Measurements from ENCODE around the gene ZBTB16.

Gene ZBTB16

DNA sequence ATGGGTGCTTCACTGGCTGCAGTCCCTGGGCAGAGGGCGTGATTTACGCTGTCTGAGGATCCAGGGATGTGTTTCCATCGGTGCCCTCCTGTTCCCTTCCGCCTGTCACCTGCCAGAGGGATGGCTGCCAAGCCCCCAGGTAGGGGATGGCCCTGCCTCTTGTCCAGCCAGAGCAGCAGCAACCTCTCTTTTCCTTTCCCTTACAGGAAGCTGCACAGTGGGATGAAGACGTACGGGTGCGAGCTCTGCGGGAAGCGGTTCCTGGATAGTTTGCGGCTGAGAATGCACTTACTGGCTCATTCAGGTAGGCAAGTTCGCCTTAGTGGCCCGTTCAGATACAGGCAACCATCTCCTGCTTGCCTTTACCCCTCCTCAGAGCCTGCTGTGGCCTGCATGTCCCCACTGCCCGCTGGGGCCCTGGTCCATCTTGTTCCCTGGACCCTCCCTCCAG lies 96.6 kb downstream of the ZBTB16 start:
- FAIRE-seq = no peak

DNA sequence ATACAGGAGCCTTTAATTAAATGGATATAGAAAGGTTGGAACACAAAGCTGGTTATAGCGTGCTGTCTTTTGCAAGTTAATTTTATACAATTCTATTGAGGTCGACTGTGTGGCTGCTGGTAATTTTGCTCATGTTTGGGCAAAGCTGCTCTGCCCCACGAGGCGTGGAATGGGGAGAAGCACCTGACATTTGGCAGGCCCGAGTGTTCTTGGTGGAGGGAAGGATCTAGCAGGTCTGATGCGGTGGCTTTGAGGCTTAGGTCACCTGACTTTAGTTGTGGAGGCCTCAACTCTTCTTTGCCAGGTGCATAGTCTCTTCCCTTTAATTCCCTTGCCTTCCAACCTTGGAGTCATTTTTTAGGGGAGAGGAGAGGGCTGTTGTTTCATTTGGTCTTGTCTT lies 97.3 kb downstream of the ZBTB16 start:
- no peak for FAIRE-seq

DNA sequence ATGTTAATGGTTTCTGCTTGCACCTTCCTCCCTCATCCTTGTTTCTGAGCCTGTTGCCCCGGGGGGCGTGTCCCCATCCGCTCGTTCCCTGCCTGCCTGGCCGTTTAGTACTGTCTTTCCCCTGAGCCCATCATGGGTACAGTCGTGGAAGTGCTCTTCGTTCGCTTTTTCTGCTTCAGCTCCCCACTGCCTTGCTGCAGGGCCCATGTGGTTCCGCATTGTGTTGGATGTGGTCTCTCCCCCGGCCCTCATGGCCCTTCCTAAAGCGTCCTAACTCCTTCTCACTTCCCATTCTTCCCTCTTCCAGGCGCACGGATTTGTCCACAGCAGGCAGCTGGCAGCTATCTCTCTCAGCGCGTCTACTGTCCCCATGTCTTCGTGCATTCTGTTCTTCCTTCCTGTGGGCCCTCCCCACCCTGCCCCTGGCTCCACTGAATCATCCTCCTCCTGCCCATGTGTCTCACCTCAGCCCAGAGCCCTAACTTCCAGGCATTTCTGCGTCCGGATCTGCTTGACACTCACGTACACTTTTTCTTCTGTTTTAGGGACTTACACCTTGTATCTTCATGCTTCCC lies 98.1 kb downstream of the ZBTB16 start:
- no peak for FAIRE-seq

DNA sequence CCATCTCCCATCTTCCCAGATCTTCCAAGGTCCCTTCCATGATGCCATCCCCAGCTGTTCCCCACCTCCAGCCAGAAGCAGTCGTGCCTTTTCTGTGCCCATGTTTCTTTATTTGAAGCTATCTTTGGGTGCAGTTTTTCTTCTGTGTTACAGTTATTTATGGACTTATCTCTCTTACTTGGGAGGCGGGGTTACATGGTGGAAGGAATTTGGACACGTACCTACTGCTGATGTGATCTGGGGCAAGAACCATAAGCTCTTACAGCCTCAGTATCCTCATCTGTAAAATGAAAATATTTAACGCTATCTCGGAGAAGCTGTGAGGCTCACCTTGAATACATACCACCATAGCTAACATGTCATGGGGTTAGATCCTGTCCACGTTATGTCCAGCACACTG lies 98.9 kb downstream of the ZBTB16 start:
- FAIRE-seq = no peak

DNA sequence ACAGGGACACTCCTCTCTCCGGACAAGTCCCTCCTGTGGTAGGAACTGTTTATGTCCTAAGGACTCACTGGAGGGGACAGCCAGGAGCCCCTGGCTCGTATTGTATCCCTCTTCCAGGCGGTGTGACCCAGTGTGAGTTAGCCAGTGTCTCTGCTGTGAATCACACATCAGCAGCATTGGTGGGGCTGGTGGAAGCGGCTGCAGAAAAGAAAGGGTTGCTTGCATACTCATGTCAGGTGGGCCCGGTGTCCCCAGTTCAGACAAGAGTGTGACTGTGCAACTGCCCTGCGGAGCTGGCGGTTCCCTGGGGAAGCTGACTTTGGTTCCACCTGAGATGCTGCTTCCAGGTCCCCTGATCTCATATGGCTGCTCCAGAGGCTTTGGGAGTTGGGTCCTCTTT lies 99.4 kb downstream of the ZBTB16 start:
- no peak for FAIRE-seq

DNA sequence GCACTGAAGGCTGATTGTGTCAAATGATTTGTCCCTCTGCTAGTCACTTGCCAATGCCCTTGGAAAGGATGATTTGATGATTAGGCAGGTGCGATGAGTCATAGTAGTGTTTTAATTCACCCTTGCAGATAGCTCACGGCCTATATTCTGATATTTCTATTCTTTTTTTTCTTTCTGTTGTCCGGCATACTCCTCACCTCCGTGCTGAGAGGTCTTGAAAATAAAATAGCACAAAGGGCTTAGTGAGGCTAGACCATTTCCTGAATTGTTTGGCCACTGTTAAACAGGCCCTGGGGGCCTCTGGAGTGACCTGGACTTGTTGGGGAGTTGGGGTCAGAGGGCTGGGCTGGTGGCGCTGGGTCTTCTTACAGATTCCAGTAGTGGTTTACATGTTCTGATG lies 99.8 kb downstream of the ZBTB16 start:
- FAIRE-seq = no peak

DNA sequence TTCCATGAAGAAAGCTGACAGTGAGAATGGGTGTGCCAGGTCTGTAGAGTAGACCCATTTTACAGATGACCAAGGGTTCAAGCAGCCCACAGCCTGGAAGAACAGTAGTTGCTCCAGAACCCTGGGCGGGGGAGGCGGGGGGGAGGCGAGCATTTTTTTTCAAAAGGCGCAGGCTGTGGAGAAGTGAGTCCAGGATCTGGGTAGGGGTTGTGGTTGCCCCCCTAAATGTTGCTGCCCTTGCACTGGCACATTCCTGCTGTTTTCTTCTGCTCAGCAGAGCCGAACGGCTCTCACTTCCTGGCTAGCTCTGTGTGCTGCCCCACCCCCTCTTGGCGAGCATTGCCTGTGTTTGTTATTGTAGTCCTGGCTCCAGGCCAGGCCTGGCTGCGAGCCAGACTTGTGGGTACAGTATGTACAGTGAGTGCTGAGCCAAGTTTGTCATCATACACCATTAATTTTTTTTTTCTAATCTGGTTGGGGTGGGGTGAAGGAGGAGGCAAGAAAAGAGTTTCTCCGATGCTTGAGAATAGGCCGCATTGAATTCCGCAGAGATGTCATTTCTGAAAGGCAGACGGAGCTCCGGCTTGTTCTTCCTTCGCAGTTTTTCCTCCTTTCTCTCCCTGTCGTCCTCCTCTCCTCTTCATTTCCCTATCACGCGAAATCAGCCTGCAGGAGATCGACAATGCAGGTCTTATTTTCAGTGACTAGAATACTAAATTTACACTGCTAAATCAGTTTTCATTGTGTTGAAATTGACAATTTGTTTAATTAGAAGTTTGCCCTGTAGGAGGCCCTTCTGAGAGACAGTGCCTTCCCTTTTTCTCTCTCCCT lies 100.5 kb downstream of the ZBTB16 start:
- peak; percentile 96 for FAIRE-seq

DNA sequence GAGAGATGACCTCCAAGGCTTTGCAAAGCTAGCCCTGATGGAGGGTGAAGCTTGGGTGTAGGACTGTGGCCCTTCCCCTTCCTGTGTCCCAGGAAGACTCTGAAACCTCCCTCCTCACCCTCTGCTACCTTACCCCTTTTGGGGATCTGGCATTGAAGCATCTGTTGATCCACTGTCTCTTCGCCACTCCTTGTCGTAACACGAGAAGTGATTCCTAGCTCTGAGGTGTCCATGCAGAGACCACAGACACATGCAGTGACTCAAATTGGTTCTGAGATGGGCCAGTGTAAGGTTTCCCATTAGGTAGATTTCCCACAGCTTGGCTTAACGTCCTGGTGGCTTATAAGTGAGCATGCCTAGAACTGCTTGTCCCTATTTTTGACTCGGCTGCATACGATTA lies 101.4 kb downstream of the ZBTB16 start:
- no peak for FAIRE-seq

DNA sequence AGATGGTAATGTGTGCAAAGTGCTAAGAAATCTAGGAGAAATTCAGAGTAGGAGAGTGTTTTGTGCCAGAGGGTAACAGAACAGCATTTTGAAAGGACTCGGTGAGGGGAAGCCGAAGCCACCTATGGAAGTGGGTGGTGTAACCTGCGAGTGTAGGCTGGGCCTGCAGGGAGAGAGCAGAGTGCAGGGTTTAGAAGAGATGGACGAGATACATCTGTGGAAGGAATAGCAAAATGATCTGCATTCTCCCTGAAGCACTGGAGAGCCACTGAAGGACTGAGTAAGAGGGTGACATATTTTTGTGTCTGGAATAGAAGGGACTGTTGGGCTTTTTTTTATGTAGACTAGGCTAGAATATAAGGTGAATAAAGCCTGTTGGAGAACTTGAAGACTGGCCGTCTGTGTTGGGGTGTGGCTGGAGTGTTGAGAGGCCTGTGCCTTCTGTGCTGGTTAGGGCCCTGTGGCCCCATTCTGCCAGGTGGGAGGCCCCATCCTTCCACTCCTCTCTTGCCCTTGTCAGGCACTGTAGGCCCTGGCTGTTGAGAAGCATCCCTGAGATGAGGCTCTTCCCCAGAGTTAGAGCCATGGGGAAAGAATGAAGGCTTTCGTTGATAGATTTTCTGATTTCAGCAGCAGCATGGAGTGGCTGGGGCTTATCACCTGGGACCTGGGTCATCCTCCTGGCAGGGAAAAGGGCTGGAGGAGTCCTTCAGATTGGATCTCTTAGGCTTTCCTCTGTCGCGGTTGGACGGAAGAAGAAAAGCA lies 102.2 kb downstream of the ZBTB16 start:
- no peak for FAIRE-seq

DNA sequence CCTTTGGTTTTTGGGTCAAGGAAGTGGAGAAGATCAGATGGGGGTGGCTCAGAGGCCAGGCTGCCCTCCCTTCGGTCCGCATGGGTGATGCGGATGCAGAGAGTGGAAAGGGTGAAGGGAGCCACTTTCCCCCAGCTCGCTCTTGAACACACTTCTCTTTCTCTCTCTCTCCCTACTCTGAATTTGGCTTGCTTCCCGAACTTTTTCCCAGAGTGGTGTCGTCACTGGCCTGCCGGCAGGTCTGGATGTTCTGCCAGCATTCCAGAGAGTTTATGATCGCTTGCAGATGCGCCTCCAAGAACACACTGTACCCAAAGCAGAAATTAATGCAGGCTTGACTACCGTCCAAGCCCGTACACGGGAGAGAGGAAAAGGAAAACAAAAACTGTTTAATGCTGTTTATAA lies 103.2 kb downstream of the ZBTB16 start:
- FAIRE-seq = peak; percentile 97

DNA sequence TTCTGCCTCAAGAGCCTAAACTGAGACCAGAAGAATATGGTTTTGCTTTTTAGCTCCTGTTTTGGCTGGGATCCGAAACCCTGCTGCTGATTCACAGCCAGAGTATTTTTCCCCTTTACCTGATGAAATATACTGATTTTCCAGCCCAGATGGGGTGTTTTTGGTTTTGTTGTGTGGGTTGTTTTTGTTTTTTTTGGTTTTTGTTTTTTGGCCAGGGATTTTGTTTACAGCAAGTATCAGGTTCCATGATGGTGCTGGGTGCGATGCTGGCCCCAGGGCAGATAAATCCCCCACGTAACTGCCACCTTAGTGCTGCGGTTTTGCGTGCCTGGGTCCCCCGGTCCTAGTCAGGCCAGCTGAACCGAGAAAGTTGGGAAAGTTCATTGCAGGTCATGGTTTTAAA lies 103.7 kb downstream of the ZBTB16 start:
- peak; percentile 88 for FAIRE-seq

DNA sequence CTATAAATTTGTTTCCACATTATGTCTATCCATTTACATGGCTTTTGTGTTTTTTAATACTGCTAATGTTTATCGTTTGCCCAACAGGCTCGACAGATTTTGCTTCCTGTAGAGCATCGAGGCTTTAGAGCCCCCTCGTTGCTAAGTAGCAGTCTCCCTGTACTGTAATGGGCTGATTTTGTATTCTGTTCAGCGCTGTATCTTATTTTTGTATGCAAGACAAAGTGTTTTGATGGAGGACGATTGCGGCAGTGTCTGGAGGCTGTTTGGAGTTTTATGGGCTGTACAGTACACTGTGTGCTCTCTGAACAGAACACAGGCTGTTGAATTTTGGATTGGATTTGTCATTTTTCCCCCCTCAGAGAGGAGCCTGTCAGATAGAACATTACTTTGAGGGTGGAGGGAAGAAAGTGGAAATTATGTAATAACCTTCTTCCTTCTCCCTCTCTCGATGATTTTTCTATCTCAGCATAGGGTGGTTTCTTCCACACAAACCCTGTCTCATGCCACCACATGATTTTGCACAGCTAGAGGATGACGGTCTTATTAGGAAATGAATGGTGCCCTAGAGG lies 104.4 kb downstream of the ZBTB16 start:
- FAIRE-seq = no peak

DNA sequence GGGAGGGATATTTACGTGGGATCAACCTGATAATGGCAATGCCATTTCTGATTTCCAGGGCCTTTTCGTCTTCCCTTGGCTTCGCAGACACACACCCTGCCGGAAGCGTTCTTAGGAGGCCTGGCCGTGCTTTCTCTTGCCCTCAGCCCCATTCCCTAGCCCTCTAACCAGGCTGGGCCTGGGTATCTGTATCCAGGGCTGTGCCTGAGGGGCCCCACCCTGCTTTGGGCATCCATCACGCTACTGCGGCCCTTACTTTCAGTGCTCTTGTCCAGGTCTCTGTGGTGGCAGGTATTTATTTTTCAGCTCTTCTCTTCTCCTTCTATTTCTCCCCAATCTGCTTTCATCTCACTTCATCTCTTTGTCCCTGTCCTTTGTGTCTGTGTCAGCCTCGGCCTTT lies 105.0 kb downstream of the ZBTB16 start:
- no peak for FAIRE-seq

DNA sequence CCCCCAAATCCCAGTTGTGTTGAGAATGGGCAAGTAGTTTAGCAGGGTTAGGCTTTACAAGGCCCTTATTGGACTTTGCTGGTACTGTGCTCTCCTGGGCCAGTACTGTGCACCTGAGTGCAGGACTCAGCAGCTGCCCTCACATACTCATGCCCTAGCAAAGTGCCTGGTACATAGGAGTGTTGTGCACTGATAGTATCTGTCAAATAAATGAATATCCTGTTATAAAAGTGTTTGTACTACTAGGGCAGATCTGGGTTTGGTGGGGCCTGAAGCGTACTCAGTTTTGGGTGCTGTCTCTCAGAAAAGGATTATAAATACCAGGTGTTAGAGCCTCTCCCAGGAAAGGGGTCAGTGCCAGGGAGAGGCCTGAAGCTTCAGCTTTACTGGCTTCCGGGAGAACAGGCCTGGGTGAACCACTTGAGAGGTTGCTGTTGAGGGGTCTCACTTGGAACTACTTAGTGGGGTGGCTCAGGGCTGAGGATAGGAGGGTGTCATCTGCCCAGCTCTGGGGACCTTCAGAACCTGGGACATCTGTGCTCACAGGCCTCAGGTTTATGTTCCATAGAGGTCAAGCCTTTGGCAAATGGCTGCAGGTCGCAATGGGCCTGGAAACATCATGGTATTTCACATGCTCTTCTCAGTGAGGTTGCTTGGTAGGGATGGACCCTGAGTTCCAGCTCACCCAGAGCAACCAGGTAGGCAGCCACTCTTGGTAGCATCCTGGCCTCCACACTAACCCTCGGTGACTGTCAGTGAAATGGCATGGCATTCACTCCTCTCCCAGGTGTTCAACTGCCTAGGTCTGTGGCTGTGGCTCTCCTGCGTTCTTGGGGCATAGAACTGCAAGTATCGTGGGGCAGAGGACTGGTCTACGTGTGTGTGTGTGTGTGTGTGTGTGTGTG lies 106.1 kb downstream of the ZBTB16 start:
- FAIRE-seq = no peak

DNA sequence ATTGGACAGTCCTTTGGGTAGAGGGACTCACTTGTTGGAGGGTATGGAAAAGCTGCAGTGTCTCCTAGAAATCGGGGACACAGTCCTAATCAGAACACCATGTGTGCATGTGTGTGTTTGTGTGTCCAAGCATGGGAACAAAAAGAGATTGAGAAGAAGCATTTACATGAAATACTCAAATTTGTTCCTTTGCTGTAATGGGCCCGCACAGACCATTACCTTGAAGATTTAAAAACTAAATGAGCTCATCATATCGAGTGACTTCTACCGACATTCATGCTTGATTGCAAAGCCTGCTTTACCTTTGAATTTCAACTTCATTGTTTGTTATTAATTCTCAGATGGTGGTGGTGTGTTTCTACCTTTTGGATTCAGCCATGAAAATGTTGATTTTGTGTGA lies 106.9 kb downstream of the ZBTB16 start:
- no peak for FAIRE-seq

DNA sequence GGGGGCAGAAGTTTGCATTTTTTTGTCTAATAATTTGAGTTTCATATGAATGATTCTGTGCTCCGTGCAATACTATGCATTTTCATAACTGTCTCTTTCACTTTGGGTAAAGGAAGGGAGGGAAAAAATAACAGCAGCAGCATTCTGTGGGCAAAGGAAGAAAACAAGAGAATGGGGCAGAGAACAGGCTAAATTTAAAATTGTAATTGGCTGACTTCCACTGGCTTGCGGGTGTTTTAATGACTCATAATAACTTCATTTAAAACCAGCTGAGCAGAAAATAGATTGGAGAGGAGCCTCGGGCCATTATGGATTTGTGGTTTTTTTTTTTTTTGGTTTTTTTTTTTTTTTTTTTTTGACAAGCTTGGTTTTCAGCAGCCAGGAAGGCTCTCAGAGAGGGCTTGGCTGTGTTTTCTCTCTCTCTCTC lies 107.4 kb downstream of the ZBTB16 start:
- FAIRE-seq = peak; percentile 83

DNA sequence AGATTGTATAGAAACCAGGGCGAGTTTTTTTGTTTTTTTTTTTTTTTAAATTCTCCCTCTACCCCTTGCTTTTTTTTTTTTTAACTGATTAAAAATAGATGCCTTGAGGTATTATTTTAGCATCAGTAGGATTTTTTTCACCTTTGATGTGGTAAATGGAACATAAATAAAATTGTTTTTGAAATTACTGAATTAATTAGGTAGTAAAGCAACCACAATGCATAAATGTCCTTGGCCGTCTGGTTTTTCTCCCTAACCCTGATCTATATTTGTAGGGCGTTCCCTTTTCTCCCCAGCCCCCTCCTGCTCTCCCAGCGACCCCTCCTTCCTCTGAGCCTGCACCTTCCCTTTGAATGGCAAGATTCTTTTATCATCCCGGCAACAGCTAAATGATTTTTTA lies 107.8 kb downstream of the ZBTB16 start:
- no peak for FAIRE-seq

DNA sequence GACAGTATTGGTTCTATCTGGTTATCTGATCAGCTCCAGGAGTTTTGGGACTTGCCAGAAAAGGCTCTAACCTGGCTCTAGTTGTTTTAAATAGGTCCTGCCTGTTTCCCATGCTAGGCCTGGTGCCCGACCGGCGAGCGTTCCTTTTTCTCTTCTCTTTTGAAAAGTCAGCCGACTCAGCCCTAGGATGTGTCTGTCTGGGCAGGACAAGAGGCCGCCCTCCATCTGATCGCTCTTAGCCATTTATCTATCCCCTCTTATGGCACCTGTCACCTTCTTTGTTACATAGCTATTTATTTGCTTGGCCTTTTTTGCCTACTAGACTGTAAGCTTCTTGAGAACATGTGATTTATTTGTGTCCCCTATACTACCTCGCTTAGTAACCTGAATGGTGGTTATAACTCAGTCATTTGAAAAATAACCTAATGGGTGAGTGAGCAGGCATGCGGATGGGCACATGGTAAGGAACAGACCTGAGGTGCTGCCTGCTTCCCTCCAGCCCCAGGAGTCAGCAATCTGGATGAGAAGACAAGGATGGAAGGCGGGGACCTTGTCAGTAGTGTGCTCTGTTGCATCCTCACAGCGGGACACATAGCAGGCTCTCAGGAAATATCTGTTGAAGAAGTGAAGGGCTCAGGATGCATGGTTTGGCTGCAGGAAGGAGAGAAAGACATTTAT lies 108.4 kb downstream of the ZBTB16 start:
- FAIRE-seq = no peak

DNA sequence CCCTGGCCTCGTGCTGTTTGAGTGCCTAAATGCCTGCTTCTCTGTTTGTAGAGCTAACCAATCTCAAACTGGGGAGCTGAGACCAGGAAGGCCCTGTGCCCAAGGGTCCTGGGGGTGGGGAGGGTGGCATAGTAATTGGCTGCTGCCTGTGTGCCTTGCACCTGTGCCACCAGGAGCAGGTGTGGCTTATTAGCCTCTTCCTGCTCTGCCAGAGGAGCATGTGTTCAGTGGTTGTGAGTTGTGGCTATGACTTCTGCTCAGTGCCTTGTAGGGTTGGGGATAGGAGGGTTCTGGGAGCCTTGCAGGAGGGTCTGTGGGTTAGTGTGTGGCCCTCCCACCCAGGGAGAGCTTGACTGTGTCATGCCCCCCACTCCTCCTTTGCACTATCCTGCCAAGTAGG lies 109.2 kb downstream of the ZBTB16 start:
- FAIRE-seq = no peak

DNA sequence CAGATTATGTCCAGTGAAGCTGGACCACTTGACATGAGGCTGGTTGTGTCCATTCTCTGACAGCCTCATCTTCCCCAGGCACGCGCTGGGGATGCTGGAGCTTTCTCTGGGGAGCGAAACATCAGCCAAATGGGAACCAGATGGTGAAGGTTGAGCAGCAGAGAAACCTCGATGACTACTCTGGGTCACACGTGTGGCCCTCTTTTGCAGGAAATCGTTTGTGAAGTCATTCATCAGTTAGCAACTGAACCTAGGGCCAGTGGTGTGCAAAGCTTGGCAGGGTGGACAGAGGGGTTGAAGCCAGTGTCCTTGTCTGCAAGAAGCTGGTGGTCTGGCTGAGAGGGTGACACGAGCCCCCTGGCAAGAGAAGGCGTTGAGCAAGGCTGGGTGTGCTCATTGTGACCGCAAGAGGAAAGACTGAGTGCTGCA lies 109.8 kb downstream of the ZBTB16 start:
- no peak for FAIRE-seq

DNA sequence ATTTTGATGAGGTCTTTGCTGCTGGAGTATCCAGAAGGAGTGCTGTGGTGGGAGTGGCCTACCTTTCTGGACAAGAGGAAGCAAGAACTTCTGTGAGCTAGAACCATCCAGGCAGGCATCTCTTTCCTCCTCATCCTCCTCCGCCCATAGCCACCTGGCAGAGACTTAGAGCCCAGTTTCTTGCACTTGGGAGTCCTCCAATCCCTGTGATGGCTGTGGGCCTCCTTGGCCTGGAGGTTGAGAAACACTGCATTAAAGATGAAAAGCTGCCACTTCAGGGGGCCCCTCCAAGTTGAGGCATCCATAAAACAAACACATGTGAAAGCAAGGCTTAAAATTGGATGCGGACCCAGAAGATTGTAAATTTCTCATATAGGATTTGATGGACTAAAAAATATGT lies 110.3 kb downstream of the ZBTB16 start:
- no peak for FAIRE-seq

DNA sequence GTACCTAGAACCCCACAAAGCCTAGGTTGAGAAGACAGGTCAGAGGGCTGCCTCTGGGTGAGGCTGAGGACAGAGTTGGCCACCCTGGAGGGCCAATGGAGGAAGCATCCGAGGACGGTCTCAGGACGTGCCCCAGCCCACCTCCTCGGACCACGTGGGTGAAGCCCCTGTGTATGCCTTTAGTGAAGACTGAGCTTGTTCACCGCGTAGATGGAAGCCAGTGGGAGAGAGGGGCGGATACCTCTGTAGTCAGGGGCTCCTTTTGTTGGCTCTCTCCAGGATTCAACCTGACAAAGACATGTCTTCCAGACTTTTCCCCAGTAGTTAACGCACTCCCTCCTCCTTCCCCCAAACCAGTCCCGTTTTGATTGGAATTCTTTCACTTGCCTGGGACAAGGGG lies 110.7 kb downstream of the ZBTB16 start:
- FAIRE-seq = no peak

All from endometrium (tissue), 2 donors.